GM12878 (cell line): ENCODE measurements around the gene METAP1D. TPM values are rescaled to one million over a fixed set of nuclear protein-coding genes. Genes with fewer than 3 reads are reported as not detected.

Experiments used
- ATAC-seq: fragments of 200-7000 bp; cut with Tn5 transposase; 3 replicates; pipeline ENCODE4 v1.9.1; 2020; ENCODE audit warnings: mild to moderate bottlenecking, moderate library complexity
- BruUV-seq: library from RNA; stranded (reverse); fragments of 400-500 nt; replicated peaks from 2 replicates; lab custom pipeline; 2021; lab: Mats Ljungman, UMichigan
- CTCF ChIA-PET: fragments of 300-600 bp; sonication (Branson Sonifier 250); formaldehyde crosslinking; extraction: SDS; loops from one replicate; lab custom pipeline; 2021; ENCODE audit warnings: inconsistent platforms; lab: Yijun Ruan, JAX
- POLR2A ChIA-PET: fragments of 350-600 bp; formaldehyde crosslinking; extraction: SDS; loops from one replicate; lab custom pipeline; 2021; ENCODE audit warnings: inconsistent platforms; lab: Charles Lee
- RAD21 ChIA-PET: fragments of 300-600 bp; sonication (Branson Sonifier 250); formaldehyde crosslinking; loops from one replicate; lab custom pipeline; 2023; ENCODE audit warnings: antibody characterized with exemption; ENCODE audit not compliant: unreplicated experiment; lab: Charles Lee
- SMC1A ChIA-PET: fragments of 300-600 bp; sonication (Branson Sonifier 250); formaldehyde crosslinking; loops from one replicate; lab custom pipeline; 2023; ENCODE audit not compliant: unreplicated experiment, uncharacterized antibody; lab: Charles Lee
- DNase-seq: peaks from one replicate; pipeline ENCODE4 v3.0.0-alpha.2; 2011; ENCODE audit warnings: low read depth, low spot score
- FAIRE-seq: peaks from 3 replicates; lab custom pipeline; 2011; peaks lifted over from hg19 to GRCh38; lab: Jason Lieb, UNC
- H2AFZ ChIP-seq: 2 replicates; pipeline ENCODE4 v1.6.0; 2011; ENCODE audit warnings: low read depth, low read length, control low read depth; ENCODE audit not compliant: control insufficient read depth
- H3K27ac ChIP-seq: 2 replicates; pipeline ENCODE4 v1.5.1; 2011; ENCODE audit warnings: control low read depth; ENCODE audit not compliant: control insufficient read depth, insufficient read depth
- H3K27me3 ChIP-seq, 2 experiments: replicated peaks in 1 of 2; 2 replicates each; pipeline versions ENCODE4 v1.6.0 to v1.6.1; 2011; ENCODE audit warnings: low read length in 1 of 2; ENCODE audit not compliant: control insufficient read depth in 2 of 2, insufficient read depth in 2 of 2
- H3K36me3 ChIP-seq, 2 experiments: 2 replicates each; pipeline ENCODE4 v1.5.1; 2011; ENCODE audit warnings: low read length in 1 of 2; ENCODE audit not compliant: control insufficient read depth in 2 of 2, insufficient read depth in 2 of 2
- H3K4me1 ChIP-seq: 2 replicates; pipeline ENCODE4 v1.6.1; 2011; ENCODE audit warnings: mild to moderate bottlenecking, low read length, moderate library complexity, mixed read lengths; ENCODE audit not compliant: control insufficient read depth, insufficient read depth
- H3K4me2 ChIP-seq: 2 replicates; pipeline ENCODE4 v1.6.0; 2011; ENCODE audit warnings: control low read depth; ENCODE audit not compliant: control insufficient read depth, insufficient read depth
- H3K4me3 ChIP-seq: fragments of 200-600 bp; sonication (generic); 2 replicates; pipeline ENCODE4 v1.5.1; 2016
- H3K79me2 ChIP-seq: 2 replicates; pipeline ENCODE4 v1.6.0; 2011; ENCODE audit warnings: low read length; ENCODE audit not compliant: control insufficient read depth, insufficient read depth
- H3K9ac ChIP-seq: 2 replicates; pipeline ENCODE4 v1.8.0; 2011; ENCODE audit warnings: low read length, control low read depth, mixed read lengths; ENCODE audit not compliant: control insufficient read depth, insufficient read depth
- H3K9me3 ChIP-seq: replicated peaks from 3 replicates; pipeline ENCODE4 v1.5.1; 2011; ENCODE audit warnings: mild to moderate bottlenecking, low read length; ENCODE audit not compliant: control insufficient read depth, insufficient read depth
- H4K20me1 ChIP-seq: 2 replicates; pipeline ENCODE4 v1.6.0; 2011; ENCODE audit not compliant: control insufficient read depth, insufficient read depth
- BCL11A ChIP-seq: IDR thresholded peaks from 2 replicates; pipeline ENCODE4 v1.6.1; 2011; ENCODE audit warnings: low read depth, low read length
- CBFB ChIP-seq: IDR thresholded peaks from 2 replicates; pipeline ENCODE4 v1.6.1; 2016; ENCODE audit warnings: antibody characterized with exemption, low read depth
- CBX5 ChIP-seq: sonication (generic); IDR thresholded peaks from 2 replicates; pipeline ENCODE4 v1.6.1; 2016; ENCODE audit warnings: low read depth, moderate library complexity, mild to moderate bottlenecking, inconsistent platforms
- CHD4 ChIP-seq: fragments of 200-600 bp; sonication (generic); IDR thresholded peaks from 2 replicates; pipeline ENCODE4 v1.6.1; 2016; ENCODE audit warnings: mild to moderate bottlenecking
- CREB1 ChIP-seq: IDR thresholded peaks from 2 replicates; pipeline ENCODE4 v1.6.1; 2012; ENCODE audit warnings: low read depth, mild to moderate bottlenecking, inconsistent platforms
- EP300 ChIP-seq, 2 experiments: fragments of 150-350 bp in 1 of 2; IDR thresholded peaks; 2 replicates each; pipeline ENCODE4 v1.6.1; 2011 to 2012; ENCODE audit warnings: low read depth in 2 of 2, low read length in 2 of 2, borderline replicate concordance in 1 of 2, improper control_type of control experiment in 1 of 2, inconsistent platforms in 1 of 2; ENCODE audit not compliant: control insufficient read depth in 1 of 2
- FOXM1 ChIP-seq: IDR thresholded peaks from 2 replicates; pipeline ENCODE4 v1.6.1; 2012; ENCODE audit warnings: low read depth, mild to moderate bottlenecking, inconsistent platforms, low read length, moderate library complexity
- KDM1A ChIP-seq: fragments of 200-600 bp; sonication (generic); IDR thresholded peaks from 2 replicates; pipeline ENCODE4 v1.6.1; 2016; ENCODE audit warnings: borderline replicate concordance
- KLF5 ChIP-seq: fragments of 450-650 bp; IDR thresholded peaks from 2 replicates; pipeline ENCODE4 v1.6.1; 2014; ENCODE audit warnings: mild to moderate bottlenecking; ENCODE audit not compliant: partially characterized antibody
- MTA3 ChIP-seq: IDR thresholded peaks from 2 replicates; pipeline ENCODE4 v1.6.1; 2012; ENCODE audit warnings: low read length, inconsistent platforms, borderline replicate concordance
- NBN ChIP-seq: fragments of 450-650 bp; IDR thresholded peaks from 2 replicates; pipeline ENCODE4 v1.6.1; 2016
- SIX5 ChIP-seq: IDR thresholded peaks from 2 replicates; pipeline ENCODE4 v1.6.1; 2011; ENCODE audit warnings: mild to moderate bottlenecking, low read depth, low read length, moderate library complexity; ENCODE audit not compliant: severe bottlenecking
- SMAD5 ChIP-seq: IDR thresholded peaks from 2 replicates; pipeline ENCODE4 v1.6.1; 2016; ENCODE audit warnings: antibody characterized with exemption, low read depth
- SPI1 ChIP-seq: IDR thresholded peaks from 2 replicates; pipeline ENCODE4 v1.6.1; 2011; ENCODE audit warnings: low read depth, mild to moderate bottlenecking, low read length, moderate library complexity, borderline replicate concordance; ENCODE audit not compliant: insufficient read depth
- ZBTB33 ChIP-seq: fragments of 450-650 bp; IDR thresholded peaks from 2 replicates; pipeline ENCODE4 v1.6.1; 2017; ENCODE audit warnings: mild to moderate bottlenecking
- ZBTB40 ChIP-seq: fragments of 450-650 bp; IDR thresholded peaks from 2 replicates; pipeline ENCODE4 v1.6.1; 2016; ENCODE audit warnings: mild to moderate bottlenecking, moderate library complexity, borderline replicate concordance
- ZNF217 ChIP-seq: fragments of 450-650 bp; IDR thresholded peaks from 2 replicates; pipeline ENCODE4 v1.6.1; 2017; ENCODE audit warnings: antibody characterized with exemption, mild to moderate bottlenecking
- in situ Hi-C: fragments of 300-500 bp; cut with MboI; formaldehyde crosslinking; loops from 9 replicates; pipeline ENCODE4 v1.14.3; 2018; ENCODE audit warnings: mixed read lengths
- intact Hi-C: fragments of 100-400 bp; cut with micrococcal nuclease; formaldehyde crosslinking; loops from one replicate; pipeline ENCODE4 v1.14.2; 2022; ENCODE audit not compliant: unreplicated experiment
- polyA plus RNA-seq, 11 experiments: library from polyadenylated mRNA; depleted of rRNA in 4 of 11; unstranded in 6 of 11; stranded (reverse) in 5 of 11; fragments of >200 nt; fragmentation: Nextera tagmentation in 4 of 11; fragmentation: Illumina TruSeq in 1 of 11; extraction: Ambion mirVana in 4 of 11; extraction: Trizol in 1 of 11; gene quantifications; 1 replicate in 1 of 11; 2 replicates in 10 of 11; pipeline versions ENCODE4 v1.2.1 to v1.2.3, GENCODE V29; 2011 to 2016; ENCODE audit warnings: inconsistent platforms in 2 of 11, missing spikeins in 2 of 11, low read depth in 1 of 11
- total RNA-seq, 4 experiments: library from RNA; depleted of rRNA in 3 of 4; stranded (reverse); fragments of >200 nt in 3 of 4; fragmentation: Illumina TruSeq in 1 of 4; extraction: Trizol in 1 of 4; gene quantifications; 2 replicates each; pipeline versions ENCODE4 v1.2.1 to v1.2.3, GENCODE V29; 2013 to 2021

The METAP1D gene
- total and polyA plus RNA-seq, 10 of the 15 experiments (the other 5 are each of a cell fraction or from before 2014, with no cell fraction given), result 4.5 to 12.1 (median 7.8) TPM

- TF ChIP-seq KLF5 (peak; percentile 51), SMAD5 (peak; percentile 86), CBFB (peak; percentile 72; the same call in 1 of the 2 replicates), SIX5 (peak; percentile 20), CBX5 (peak; percentile 40; the same call in 1 of the 2 replicates), SPI1 (no peak), EP300 (IDR thresholded peaks at IDR 0.05; ENCODE audit: borderline replicate concordance in 1 of 2, control insufficient read depth in 1 of 2, low read depth in 2 of 2, low read length in 2 of 2) (no peak)
- TF ChIP-seq, all 136 proteins: peak for 56
Measured at GRCh38 chr2:171999604-172000469, at the start of gene METAP1D (continued).

- POLR2A ChIA-PET, result no interaction called here
- Histone ChIP-seq H3K4me1 (no peaks in the 10 kb centered on the region; the same call in 1 of the 2 replicates), H2AFZ (no peak overlapping the region), H3K79me2 (no peaks in the 10 kb centered on the region), H3K27ac (no peak overlapping the region), H3K27me3 (no peaks in the 10 kb centered on the region), H3K36me3 (peaks cover 4% of the 10 kb centered on the region in 2 experiments; a peak in 2 of 4 replicates), H3K9ac (no peak overlapping the region), H3K9me3 (no peaks in the 10 kb centered on the region; the same call in 2 of the 3 replicates), H3K4me2 (no peak overlapping the region), H3K4me3 (no peak overlapping the region), H4K20me1 (no peaks in the 10 kb centered on the region)
- no TSS peak for BruUV-seq
- FAIRE-seq (no peak), ATAC-seq (no peak), DNase-seq (no peak)
- CTCF ChIA-PET, result no interaction called here
- SMC1A ChIA-PET, result no interaction called here
- RAD21 ChIA-PET, result no interaction called here
- in situ Hi-C loops (no loop called here), intact Hi-C loops (loop anchor here (10.0 kb wide), 1 partner anchor 153 kb away; the partner anchor contains the start of gene DLX2)
- TF ChIP-seq CHD4, result no peak
- no peak for TF ChIP-seq ZNF217
- no peak for TF ChIP-seq MTA3
- no peak for TF ChIP-seq ZBTB33
- TF ChIP-seq SPI1, result no peak
- TF ChIP-seq FOXM1, result no peak
- TF ChIP-seq BCL11A, result no peak
- no peak for TF ChIP-seq ZBTB40
- TF ChIP-seq CREB1, result no peak
- TF ChIP-seq KDM1A, result no peak
- no peak for TF ChIP-seq NBN
Measured at GRCh38 chr2:171952276-171952675, 47.5 kb upstream of the METAP1D start.
